Sigmoid colon (tissue), 4 donors: Measurements from ENCODE around the gene PCED1B.

ENCODE experiments used
- POLR2A ChIP-seq, 2 donors: fragments of 450-650 bp; IDR thresholded peaks; one replicate each; pipeline ENCODE4 v1.6.1; 2016; ENCODE audit warnings: antibody characterized with exemption in 2 of 2, mild to moderate bottlenecking in 2 of 2, moderate library complexity in 2 of 2
- POLR2AphosphoS5 ChIP-seq, 4 donors: sonication (generic); formaldehyde crosslinking; IDR thresholded peaks; one replicate each; pipeline ENCODE4 v1.6.1; 2017; ENCODE audit warnings: antibody characterized with exemption in 4 of 4
- TF ChIP-seq, protein P1 (sequence below), 4 experiments: fragments of 450-650 bp in 3 of 4; fragments of 200-600 bp in 1 of 4; IDR thresholded peaks; one replicate each; pipeline ENCODE4 v1.5.1; 2016 to 2019; ENCODE audit warnings: antibody characterized with exemption in 4 of 4, mild to moderate bottlenecking in 3 of 4, moderate library complexity in 2 of 4

DNA sequence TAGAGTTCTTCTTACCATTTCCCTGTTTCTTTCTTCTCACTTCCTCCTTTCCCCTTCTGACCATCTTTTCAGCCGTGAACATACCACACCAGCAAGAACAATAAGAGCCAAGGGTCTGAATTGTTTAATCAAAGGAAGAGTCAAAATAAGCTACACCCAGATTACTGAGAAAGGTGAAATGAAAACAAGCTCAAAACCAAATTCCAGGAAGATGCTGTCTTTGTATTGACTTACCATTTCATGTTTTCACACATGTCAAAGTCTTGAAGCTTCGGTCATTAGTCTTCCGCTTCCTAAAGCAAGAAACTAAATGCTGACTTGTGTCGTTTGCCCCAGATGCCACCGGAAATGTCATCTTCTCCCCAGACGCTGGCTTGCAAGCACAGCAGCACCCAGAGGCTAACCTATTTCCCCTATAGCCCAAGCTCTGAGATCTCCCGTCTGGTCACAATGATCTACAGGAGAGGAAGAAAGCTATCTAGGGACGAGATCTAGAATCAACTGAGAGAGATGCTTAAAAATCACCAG is 136.8 kb downstream of the PCED1B start:
- TF ChIP-seq, protein P1, sequence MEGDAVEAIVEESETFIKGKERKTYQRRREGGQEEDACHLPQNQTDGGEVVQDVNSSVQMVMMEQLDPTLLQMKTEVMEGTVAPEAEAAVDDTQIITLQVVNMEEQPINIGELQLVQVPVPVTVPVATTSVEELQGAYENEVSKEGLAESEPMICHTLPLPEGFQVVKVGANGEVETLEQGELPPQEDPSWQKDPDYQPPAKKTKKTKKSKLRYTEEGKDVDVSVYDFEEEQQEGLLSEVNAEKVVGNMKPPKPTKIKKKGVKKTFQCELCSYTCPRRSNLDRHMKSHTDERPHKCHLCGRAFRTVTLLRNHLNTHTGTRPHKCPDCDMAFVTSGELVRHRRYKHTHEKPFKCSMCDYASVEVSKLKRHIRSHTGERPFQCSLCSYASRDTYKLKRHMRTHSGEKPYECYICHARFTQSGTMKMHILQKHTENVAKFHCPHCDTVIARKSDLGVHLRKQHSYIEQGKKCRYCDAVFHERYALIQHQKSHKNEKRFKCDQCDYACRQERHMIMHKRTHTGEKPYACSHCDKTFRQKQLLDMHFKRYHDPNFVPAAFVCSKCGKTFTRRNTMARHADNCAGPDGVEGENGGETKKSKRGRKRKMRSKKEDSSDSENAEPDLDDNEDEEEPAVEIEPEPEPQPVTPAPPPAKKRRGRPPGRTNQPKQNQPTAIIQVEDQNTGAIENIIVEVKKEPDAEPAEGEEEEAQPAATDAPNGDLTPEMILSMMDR (IDR thresholded peaks at IDR 0.05) = no peak
- TF ChIP-seq POLR2AphosphoS5 (IDR thresholded peaks at IDR 0.05) (peak in 1 of 4 donors; percentile 8), POLR2A (IDR thresholded peaks at IDR 0.05) (no peak)
